H9 (cell line): ENCODE results near the gene EFNA1. TPM values are rescaled to one million over a fixed set of nuclear protein-coding genes. Genes with fewer than 3 reads are reported as not detected.
A peak's percentile ranks its signal among the peaks of the same experiment; 100 is the strongest.

Experiments used
- DNase-seq: peaks from one replicate; pipeline ENCODE4 v3.0.0-alpha.2; 2017
- H2AFZ ChIP-seq: one replicate; pipeline ENCODE4 v1.6.1; 2013; ENCODE audit warnings: mild to moderate bottlenecking, low read length, control low read depth, moderate library complexity
- H2AK5ac ChIP-seq: 2 replicates; pipeline ENCODE4 v1.6.1; 2013; ENCODE audit warnings: low read length, control low read depth, mixed read lengths; ENCODE audit not compliant: insufficient read length
- H2BK120ac ChIP-seq: one replicate; pipeline ENCODE4 v1.6.1; 2013; ENCODE audit warnings: low read depth, mild to moderate bottlenecking, low read length, control low read depth, inconsistent platforms; ENCODE audit not compliant: poor library complexity, severe bottlenecking
- H2BK12ac ChIP-seq: 2 replicates; pipeline ENCODE4 v1.6.1; 2013; ENCODE audit warnings: low read length, control low read depth, mixed read lengths, low read depth; ENCODE audit not compliant: insufficient read length
- H2BK15ac ChIP-seq: 2 replicates; pipeline ENCODE4 v1.6.1; 2013; ENCODE audit warnings: low read depth, low read length, control low read depth
- H2BK20ac ChIP-seq: one replicate; pipeline ENCODE4 v1.6.1; 2013; ENCODE audit warnings: low read depth, mild to moderate bottlenecking, low read length, control low read depth, inconsistent platforms; ENCODE audit not compliant: poor library complexity, severe bottlenecking
- H2BK5ac ChIP-seq: 2 replicates; pipeline ENCODE4 v1.6.1; 2013; ENCODE audit warnings: low read length, control low read depth, mixed read lengths; ENCODE audit not compliant: insufficient read length
- H3K14ac ChIP-seq: 2 replicates; pipeline ENCODE4 v1.6.1; 2013; ENCODE audit warnings: low read length, control low read depth; ENCODE audit not compliant: insufficient read depth
- H3K18ac ChIP-seq: 2 replicates; pipeline ENCODE4 v1.6.1; 2013; ENCODE audit warnings: low read depth, mild to moderate bottlenecking, mixed read lengths, low read length, control low read depth; ENCODE audit not compliant: insufficient read length
- H3K23ac ChIP-seq: 2 replicates; pipeline ENCODE4 v1.6.1; 2013; ENCODE audit warnings: low read length, control low read depth, mixed read lengths, low read depth; ENCODE audit not compliant: insufficient read length
- H3K23me2 ChIP-seq: 2 replicates; pipeline ENCODE4 v1.6.1; 2013; ENCODE audit warnings: low read depth, mild to moderate bottlenecking, mixed read lengths, low read length, control low read depth; ENCODE audit not compliant: insufficient read length, poor library complexity, severe bottlenecking
- H3K27ac ChIP-seq: 2 replicates; pipeline ENCODE4 v1.5.1; 2013; ENCODE audit warnings: low read length, control low read depth, mixed read lengths, low read depth; ENCODE audit not compliant: insufficient read length
- H3K27me3 ChIP-seq: 2 replicates; pipeline ENCODE4 v1.6.1; 2013; ENCODE audit warnings: low read length, control low read depth, inconsistent platforms; ENCODE audit not compliant: insufficient read depth
- H3K4ac ChIP-seq: 2 replicates; pipeline ENCODE4 v1.6.1; 2013; ENCODE audit warnings: low read depth, mild to moderate bottlenecking, control low read depth, inconsistent platforms, low read length, moderate library complexity
- H3K4me1 ChIP-seq: 2 replicates; pipeline ENCODE4 v1.6.1; 2013; ENCODE audit warnings: low read length, control low read depth, inconsistent platforms; ENCODE audit not compliant: insufficient read depth
- H3K4me2 ChIP-seq: 2 replicates; pipeline ENCODE4 v1.6.1; 2013; ENCODE audit warnings: low read length, control low read depth, mixed read lengths; ENCODE audit not compliant: insufficient read length, insufficient read depth
- H3K56ac ChIP-seq: 2 replicates; pipeline ENCODE4 v1.6.1; 2013; ENCODE audit warnings: low read depth, mild to moderate bottlenecking, mixed read lengths, low read length, control low read depth; ENCODE audit not compliant: insufficient read length
- H3K79me1 ChIP-seq: 2 replicates; pipeline ENCODE4 v1.6.1; 2013; ENCODE audit warnings: low read depth, mild to moderate bottlenecking, moderate library complexity, low read length, control low read depth, inconsistent platforms; ENCODE audit not compliant: insufficient read depth, poor library complexity, severe bottlenecking
- H3K79me2 ChIP-seq: 2 replicates; pipeline ENCODE4 v1.6.1; 2013; ENCODE audit warnings: low read length, control low read depth, inconsistent platforms; ENCODE audit not compliant: insufficient read depth
- H3K9ac ChIP-seq: 2 replicates; pipeline ENCODE4 v1.6.1; 2013; ENCODE audit warnings: low read length, control low read depth, mixed read lengths; ENCODE audit not compliant: insufficient read length; ENCODE audit errors: extremely low read depth
- H3K9me3 ChIP-seq: one replicate; pipeline ENCODE4 v1.6.1; 2013; ENCODE audit warnings: low read depth, low read length, inconsistent platforms; ENCODE audit not compliant: control insufficient read depth
- H3T11ph ChIP-seq: one replicate; pipeline ENCODE4 v1.6.1; 2013; ENCODE audit warnings: mild to moderate bottlenecking, low read length, control low read depth, inconsistent platforms
- H4K20me1 ChIP-seq: one replicate; pipeline ENCODE4 v1.6.1; 2013; ENCODE audit not compliant: control insufficient read depth, insufficient read length, insufficient read depth
- H4K5ac ChIP-seq: 2 replicates; pipeline ENCODE4 v1.6.1; 2013; ENCODE audit warnings: low read depth, mild to moderate bottlenecking, mixed read lengths, low read length, control low read depth; ENCODE audit not compliant: insufficient read length
- H4K8ac ChIP-seq: replicated peaks from 2 replicates; pipeline ENCODE4 v1.6.1; 2013; ENCODE audit warnings: low read length, control low read depth, mixed read lengths, low read depth; ENCODE audit not compliant: insufficient read length
- H4K91ac ChIP-seq: 2 replicates; pipeline ENCODE4 v1.6.1; 2013; ENCODE audit warnings: low read depth, mild to moderate bottlenecking, moderate library complexity, mixed read lengths, low read length, control low read depth; ENCODE audit not compliant: insufficient read length
- H3K27ac Mint-ChIP-seq, 3 experiments: 2 replicates in 2 of 3; 3 replicates in 1 of 3; pipeline ENCODE4 v1.8.0; 2020 to 2021; ENCODE audit warnings: mixed read lengths in 3 of 3, mild to moderate bottlenecking in 1 of 3, moderate library complexity in 1 of 3
- H3K27me3 Mint-ChIP-seq: 2 replicates; pipeline ENCODE4 v1.8.0; 2021; ENCODE audit warnings: low read depth, mild to moderate bottlenecking, moderate library complexity, mixed read lengths
- H3K36me3 Mint-ChIP-seq, 3 experiments: 2 replicates in 2 of 3; 3 replicates in 1 of 3; pipeline ENCODE4 v1.8.0; 2020 to 2021; ENCODE audit warnings: low read depth in 3 of 3, mixed read lengths in 3 of 3; ENCODE audit not compliant: insufficient read depth in 1 of 3
- H3K4me1 Mint-ChIP-seq, 2 experiments: 2 replicates each; pipeline ENCODE4 v1.8.0; 2020; ENCODE audit warnings: mixed read lengths in 2 of 2
- H3K4me3 Mint-ChIP-seq, 2 experiments: 2 replicates in 1 of 2; 3 replicates in 1 of 2; pipeline ENCODE4 v1.8.0; 2020 to 2021; ENCODE audit warnings: mild to moderate bottlenecking in 2 of 2, mixed read lengths in 2 of 2, moderate library complexity in 1 of 2
- H3K9me3 Mint-ChIP-seq, 2 experiments: 2 replicates in 1 of 2; 3 replicates in 1 of 2; pipeline ENCODE4 v1.8.0; 2020; ENCODE audit warnings: mild to moderate bottlenecking in 2 of 2, mixed read lengths in 2 of 2, moderate library complexity in 1 of 2
- WGBS: extraction: QIAGEN DNeasy Blood & Tissue Kit; methylation state at CpG from one replicate; pipeline ENCODE4 v1.1.7; 2013; ENCODE audit warnings: missing lambda C conversion rate, low lambda C conversion rate, mixed read lengths; ENCODE audit not compliant: insufficient read length; ENCODE audit errors: extremely low coverage; 5-methylcytosine and 5-hydroxymethylcytosine counted together
- total RNA-seq: library from RNA; stranded (reverse); gene quantifications from 2 replicates; pipeline ENCODE4 v1.2.1, GENCODE V29; 2021
- TF ChIP-seq, protein P1 (sequence below): fragments of 200-600 bp; sonication (generic); conservative IDR thresholded peaks from 3 replicates; pipeline ENCODE4 v1.8.0; 2021; ENCODE audit warnings: antibody characterized with exemption, mild to moderate bottlenecking

EFNA1 gene
- total RNA-seq, 1 experiment from 2014 or later, result 1.4 TPM

DNA sequence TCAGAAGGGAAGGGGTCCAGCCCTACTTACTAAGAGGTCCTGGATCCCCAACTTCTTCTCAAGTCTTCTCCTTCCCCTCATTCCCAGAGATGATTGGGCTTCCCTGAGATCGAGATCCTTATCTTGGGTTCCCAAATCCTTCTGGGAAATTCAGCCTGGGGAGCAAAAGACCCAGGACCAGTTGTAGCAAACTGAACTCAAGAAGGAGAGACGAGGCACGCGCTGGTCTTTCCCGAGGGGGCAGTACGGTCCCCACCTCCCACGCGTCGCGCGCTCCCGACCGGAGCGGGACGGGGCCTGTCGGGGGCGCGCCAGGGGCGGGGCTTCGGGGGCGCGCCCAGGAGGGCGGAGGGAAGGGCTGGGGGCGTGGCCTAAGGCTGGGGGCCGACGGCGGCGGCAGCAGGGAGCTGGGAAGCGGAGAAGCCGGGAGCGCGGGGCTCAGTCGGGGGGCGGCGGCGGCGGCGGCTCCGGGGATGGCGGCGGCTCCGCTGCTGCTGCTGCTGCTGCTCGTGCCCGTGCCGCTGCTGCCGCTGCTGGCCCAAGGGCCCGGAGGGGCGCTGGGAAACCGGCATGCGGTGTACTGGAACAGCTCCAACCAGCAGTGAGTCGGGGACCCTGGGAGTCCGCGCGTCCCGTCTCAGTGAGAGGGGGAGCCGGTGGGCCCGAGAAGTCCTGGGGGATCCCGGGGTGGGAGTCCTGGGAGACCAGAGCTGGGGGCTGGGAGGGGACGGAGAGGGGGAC, 49.0 kb upstream of the EFNA1 start, which contains the start of gene EFNA3:
TSS of gene EFNA3 (plus strand) at position 369 of the 741 bp plus-strand sequence. CDS start at position 474, 105 bp downstream.
- no peaks in the 10 kb centered on the region for H3K79me1 ChIP-seq
- no peak within 1 kb of the TSS for H3K14ac ChIP-seq
- H2BK120ac ChIP-seq, result no peak within 1 kb of the TSS
- Mint-ChIP-seq H3K27me3 (peaks cover 90% of the 10 kb centered on the region), H3K4me3 (peak within 1 kb of the TSS; percentile 60 to 81), H3K9me3 (peaks cover 0 to 6% of the 10 kb centered on the region in 2 experiments; a peak in 2 of 5 replicates), H3K36me3 (no peaks in the 10 kb centered on the region), H3K27ac (no peak within 1 kb of the TSS), H3K4me1 (peaks cover 24 to 46% of the 10 kb centered on the region in 2 experiments)
- peak within 1 kb of the TSS; percentile 79 for H3K4me2 ChIP-seq
- H3K4me1 ChIP-seq, result no peaks in the 10 kb centered on the region
- no peak within 1 kb of the TSS for H2BK12ac ChIP-seq
- H3K56ac ChIP-seq, result no peak within 1 kb of the TSS
- H3K18ac ChIP-seq, result no peak within 1 kb of the TSS
- H4K8ac ChIP-seq, result no peak within 1 kb of the TSS
- TF ChIP-seq, protein P1, sequence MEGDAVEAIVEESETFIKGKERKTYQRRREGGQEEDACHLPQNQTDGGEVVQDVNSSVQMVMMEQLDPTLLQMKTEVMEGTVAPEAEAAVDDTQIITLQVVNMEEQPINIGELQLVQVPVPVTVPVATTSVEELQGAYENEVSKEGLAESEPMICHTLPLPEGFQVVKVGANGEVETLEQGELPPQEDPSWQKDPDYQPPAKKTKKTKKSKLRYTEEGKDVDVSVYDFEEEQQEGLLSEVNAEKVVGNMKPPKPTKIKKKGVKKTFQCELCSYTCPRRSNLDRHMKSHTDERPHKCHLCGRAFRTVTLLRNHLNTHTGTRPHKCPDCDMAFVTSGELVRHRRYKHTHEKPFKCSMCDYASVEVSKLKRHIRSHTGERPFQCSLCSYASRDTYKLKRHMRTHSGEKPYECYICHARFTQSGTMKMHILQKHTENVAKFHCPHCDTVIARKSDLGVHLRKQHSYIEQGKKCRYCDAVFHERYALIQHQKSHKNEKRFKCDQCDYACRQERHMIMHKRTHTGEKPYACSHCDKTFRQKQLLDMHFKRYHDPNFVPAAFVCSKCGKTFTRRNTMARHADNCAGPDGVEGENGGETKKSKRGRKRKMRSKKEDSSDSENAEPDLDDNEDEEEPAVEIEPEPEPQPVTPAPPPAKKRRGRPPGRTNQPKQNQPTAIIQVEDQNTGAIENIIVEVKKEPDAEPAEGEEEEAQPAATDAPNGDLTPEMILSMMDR, result no peak
- no peaks in the 10 kb centered on the region for H3K9me3 ChIP-seq
- H2AFZ ChIP-seq, result no peak within 1 kb of the TSS
- H2AK5ac ChIP-seq, result no peak within 1 kb of the TSS
- H4K91ac ChIP-seq, result no peak within 1 kb of the TSS
- peak; percentile 74 for DNase-seq
- H3K4ac ChIP-seq, result no peak within 1 kb of the TSS
- H2BK15ac ChIP-seq, result no peak within 1 kb of the TSS
- H3K27me3 ChIP-seq, result peaks cover 45% of the 10 kb centered on the region
- H3K9ac ChIP-seq, result no peak within 1 kb of the TSS
- no peak within 1 kb of the TSS for H3K27ac ChIP-seq
- H2BK5ac ChIP-seq, result no peak within 1 kb of the TSS
- no peak within 1 kb of the TSS for H3K23ac ChIP-seq
- no peak within 1 kb of the TSS for H2BK20ac ChIP-seq
- H3K79me2 ChIP-seq, result no peaks in the 10 kb centered on the region
- no peak within 1 kb of the TSS for H3T11ph ChIP-seq
- H4K20me1 ChIP-seq, result no peaks in the 10 kb centered on the region
- no peak within 1 kb of the TSS for H4K5ac ChIP-seq
- H3K23me2 ChIP-seq, result peaks cover 21% of the 10 kb centered on the region
- no CpG with 5 or more reads among the region's 59 CpGs for WGBS
